Mammary epithelial cell (primary cell): ENCODE measurements around the gene UBAC2.

ENCODE experiments used
- EZH2 ChIP-seq: IDR thresholded peaks from 2 replicates; pipeline ENCODE4 v1.6.1; 2012; ENCODE audit warnings: low read length, inconsistent platforms, borderline replicate concordance
- TF ChIP-seq, protein P1 (sequence below), 2 donors: IDR thresholded peaks in 1 of 2; conservative IDR thresholded peaks in 1 of 2; 2 replicates each; pipeline ENCODE4 v1.5.1; 2011 to 2012; ENCODE audit warnings: inconsistent platforms in 2 of 2, low read length in 2 of 2, mild to moderate bottlenecking in 2 of 2, control low read depth in 1 of 2, low read depth in 1 of 2; ENCODE audit not compliant: insufficient read depth in 1 of 2; ENCODE audit errors: extremely low read depth in 1 of 2

GRCh38 chr13:99386495-99386894 lies 185.8 kb downstream of the UBAC2 start:
- TF ChIP-seq, protein P1, sequence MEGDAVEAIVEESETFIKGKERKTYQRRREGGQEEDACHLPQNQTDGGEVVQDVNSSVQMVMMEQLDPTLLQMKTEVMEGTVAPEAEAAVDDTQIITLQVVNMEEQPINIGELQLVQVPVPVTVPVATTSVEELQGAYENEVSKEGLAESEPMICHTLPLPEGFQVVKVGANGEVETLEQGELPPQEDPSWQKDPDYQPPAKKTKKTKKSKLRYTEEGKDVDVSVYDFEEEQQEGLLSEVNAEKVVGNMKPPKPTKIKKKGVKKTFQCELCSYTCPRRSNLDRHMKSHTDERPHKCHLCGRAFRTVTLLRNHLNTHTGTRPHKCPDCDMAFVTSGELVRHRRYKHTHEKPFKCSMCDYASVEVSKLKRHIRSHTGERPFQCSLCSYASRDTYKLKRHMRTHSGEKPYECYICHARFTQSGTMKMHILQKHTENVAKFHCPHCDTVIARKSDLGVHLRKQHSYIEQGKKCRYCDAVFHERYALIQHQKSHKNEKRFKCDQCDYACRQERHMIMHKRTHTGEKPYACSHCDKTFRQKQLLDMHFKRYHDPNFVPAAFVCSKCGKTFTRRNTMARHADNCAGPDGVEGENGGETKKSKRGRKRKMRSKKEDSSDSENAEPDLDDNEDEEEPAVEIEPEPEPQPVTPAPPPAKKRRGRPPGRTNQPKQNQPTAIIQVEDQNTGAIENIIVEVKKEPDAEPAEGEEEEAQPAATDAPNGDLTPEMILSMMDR (conservative IDR thresholded peaks at IDR 0.05 in 1 of 2, IDR thresholded peaks at IDR 0.05 in 1 of 2; ENCODE audit: extremely low read depth in 1 of 2, insufficient read depth in 1 of 2, low read depth in 1 of 2, low read length in 2 of 2) = no peak
- no peak for TF ChIP-seq EZH2
